Hippocampal formation (tissue), 2 donors: Measurements from ENCODE around the gene ANO8.
A peak's percentile ranks its signal among the peaks of the same experiment; 100 is the strongest.
"Not testable (repeated sequence)": the region's sequence is repeated elsewhere in the genome, so short reads cannot be mapped to it uniquely, and the experiment has no call there.

Experiments
- DNase-seq, 2 donors: peaks; one replicate each; lab custom pipeline; 2025; lab: John Stamatoyannopoulos, UW

The ANO8 gene, protein sequence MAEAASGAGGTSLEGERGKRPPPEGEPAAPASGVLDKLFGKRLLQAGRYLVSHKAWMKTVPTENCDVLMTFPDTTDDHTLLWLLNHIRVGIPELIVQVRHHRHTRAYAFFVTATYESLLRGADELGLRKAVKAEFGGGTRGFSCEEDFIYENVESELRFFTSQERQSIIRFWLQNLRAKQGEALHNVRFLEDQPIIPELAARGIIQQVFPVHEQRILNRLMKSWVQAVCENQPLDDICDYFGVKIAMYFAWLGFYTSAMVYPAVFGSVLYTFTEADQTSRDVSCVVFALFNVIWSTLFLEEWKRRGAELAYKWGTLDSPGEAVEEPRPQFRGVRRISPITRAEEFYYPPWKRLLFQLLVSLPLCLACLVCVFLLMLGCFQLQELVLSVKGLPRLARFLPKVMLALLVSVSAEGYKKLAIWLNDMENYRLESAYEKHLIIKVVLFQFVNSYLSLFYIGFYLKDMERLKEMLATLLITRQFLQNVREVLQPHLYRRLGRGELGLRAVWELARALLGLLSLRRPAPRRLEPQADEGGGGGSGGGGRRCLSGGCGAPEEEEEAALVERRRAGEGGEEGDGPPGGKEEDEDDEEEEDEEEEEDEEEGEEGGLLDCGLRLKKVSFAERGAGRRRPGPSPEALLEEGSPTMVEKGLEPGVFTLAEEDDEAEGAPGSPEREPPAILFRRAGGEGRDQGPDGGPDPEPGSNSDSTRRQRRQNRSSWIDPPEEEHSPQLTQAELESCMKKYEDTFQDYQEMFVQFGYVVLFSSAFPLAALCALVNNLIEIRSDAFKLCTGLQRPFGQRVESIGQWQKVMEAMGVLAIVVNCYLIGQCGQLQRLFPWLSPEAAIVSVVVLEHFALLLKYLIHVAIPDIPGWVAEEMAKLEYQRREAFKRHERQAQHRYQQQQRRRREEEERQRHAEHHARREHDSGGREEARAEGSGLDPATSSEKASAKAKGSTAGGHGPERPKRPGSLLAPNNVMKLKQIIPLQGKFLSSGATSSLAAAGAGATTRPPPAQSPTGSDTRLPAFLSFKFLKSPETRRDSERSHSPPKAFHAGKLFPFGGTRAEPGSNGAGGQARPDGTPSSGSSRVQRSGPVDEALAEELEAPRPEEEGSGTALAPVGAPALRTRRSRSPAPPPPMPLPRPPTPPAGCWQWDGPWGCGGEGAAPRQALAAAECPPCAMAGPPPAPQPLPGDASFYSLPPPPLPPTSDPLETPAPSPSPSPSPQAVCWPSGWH

DNA sequence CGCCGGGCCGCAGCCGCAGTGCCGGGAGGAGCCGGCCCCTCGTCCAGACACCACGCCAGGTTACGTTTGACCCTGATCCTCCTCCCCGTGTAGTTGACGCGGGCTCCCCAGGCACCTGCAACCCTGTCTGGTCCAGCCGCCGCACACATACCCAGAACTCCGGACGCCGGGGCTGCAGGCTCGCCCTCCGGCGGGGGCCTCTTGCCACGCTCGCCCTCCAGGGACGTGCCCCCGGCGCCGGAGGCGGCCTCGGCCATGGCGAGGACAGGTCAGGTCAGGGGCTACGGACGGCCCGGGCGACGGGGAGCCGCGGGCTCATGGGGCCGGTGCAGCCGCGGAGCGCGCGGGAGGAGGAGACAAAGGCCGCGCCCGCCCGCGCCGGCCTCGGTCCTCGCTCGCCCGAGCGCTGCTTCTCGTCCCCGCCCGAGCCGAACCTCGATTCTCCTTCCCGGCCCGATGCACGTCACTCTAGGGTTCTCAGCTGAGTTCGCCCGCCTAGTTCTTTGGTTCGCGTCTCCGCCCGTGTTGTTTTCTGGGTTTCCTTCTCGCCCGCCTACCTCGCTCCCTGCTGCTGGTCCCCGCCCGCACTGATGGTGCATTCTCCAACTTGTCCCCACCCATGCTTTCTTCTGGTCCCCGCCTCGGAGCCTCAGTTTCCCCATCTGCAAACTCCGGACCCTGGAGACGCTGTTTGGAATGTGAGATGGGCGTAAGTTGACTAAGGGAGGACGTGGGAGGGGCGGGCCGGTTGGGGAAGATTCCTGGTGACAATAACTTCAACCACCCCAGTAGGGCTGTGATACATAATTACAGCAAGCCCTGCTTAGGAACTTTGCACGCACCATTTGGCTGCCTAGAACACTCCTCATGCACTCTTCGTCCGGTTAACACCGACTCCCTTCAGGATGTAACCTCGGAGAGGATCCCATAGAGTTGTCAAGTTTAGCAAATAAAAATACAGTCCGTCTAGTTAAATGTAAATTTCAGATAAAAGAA, at the start of gene ANO8:
Gene ANO8 (minus strand): TSS at position 442 of the 996 bp plus-strand sequence. CDS start 185 bp downstream, at position 257.
- DNase-seq = peak; percentile 91 to 96

DNA sequence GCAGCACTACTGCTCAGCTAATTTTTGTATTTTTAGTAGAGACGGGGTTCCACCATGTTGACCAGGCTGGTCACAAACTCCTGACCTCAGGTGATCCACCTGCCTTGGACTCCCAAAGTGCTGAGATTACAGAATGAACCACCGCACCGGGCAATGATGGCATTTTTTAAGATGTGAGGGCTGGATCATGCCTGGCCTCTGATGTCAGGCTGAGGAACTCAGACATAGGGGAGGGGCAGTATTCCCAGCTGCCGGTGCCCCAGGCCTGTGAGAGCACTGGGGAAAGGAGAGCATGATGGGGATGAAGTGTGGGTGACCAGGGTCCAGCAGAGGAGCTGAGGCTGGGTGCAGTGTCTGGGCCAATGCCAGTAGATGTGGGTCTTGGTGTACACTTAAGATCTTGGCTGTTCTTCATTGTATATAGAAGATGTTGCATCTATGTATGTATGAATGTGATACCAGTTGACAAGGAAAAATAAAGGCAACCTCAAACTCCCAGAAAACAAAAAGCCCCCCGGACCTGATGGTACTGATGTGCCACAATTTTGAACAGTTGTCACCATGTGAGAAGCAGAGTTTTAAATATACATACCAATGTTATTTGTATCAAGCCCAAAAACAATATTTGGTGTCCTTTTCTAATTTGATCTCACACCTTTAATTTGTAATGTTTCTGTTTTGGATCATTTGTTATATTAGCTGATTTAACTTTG, 45.9 kb upstream of the ANO8 start:
- no peak for DNase-seq

GRCh38 chr19:17379221-17379631, 44.6 kb upstream of the ANO8 start:
- no peak for DNase-seq

- no peak for DNase-seq
Measured at GRCh38 chr19:17378271-17378670, 43.6 kb upstream of the ANO8 start.

DNA sequence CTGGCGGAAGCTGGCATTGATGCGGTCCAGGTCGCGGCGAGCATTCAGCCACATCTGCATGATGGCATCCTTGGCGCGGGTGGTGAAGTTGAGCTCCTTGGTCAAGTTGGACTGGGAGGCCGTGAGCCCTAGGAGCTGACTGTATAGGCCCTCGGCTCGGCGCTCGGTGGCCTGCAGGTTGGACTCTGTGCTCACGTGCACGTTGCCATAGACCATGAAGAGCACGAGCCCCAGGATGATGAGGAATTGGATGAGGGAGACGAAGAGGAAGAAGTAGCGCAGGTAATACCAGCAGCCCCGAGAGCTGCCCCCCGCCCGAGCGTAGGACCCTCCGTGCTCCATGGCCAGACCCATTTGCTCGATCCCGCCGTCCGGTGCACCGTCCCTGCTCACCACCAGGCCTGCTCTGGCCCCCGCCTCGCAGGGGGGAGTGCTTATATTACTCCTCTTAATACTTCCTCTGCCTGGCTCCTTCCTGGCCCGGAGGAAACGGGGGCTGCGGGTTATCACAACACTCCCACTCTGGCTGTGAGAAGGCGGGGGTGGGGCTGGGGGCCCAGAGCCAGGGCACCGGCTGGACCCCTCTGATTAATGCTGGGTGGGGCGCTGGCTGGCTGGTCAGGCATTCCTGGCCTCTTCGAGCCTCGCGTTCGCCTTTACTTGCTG, 42.4 kb upstream of the ANO8 start, which contains the start of gene PLVAP:
Gene PLVAP (minus strand): TSS at position 408 of the 666 bp plus-strand sequence. CDS start 54 bp downstream, at position 354.
- DNase-seq = no peak

GRCh38 chr19:17370026-17370587, 35.5 kb upstream of the ANO8 start:
- peak in 1 of 2 donors; percentile 13 for DNase-seq

GRCh38 chr19:17365361-17365760, 30.7 kb upstream of the ANO8 start:
- no peak for DNase-seq

GRCh38 chr19:17363852-17364605, 29.4 kb upstream of the ANO8 start:
- not testable (repeated sequence) for DNase-seq

GRCh38 chr19:17359905-17360800, 25.5 kb upstream of the ANO8 start:
- DNase-seq = no peak

GRCh38 chr19:17358395-17358794, 23.7 kb upstream of the ANO8 start:
- no peak for DNase-seq

DNA sequence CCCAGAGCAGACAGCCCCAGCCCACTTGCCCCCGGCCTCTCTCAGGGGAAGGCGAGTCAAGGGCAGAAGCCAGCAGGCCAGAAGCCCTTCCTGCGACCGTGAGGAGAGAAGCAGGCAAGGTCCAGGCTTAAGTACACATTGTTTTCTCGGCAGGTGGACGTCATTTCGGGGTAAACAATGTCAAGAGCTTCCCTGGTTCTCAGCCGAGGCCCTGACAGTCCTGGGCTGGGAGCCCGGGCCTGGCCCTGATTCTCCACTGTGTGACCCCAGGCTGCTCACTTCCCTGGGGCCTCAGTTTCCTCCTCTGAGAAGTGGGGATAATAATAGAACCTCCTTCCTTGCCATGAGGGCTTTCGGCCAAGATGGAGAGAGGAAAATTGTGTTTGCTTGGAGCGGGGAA, 23.1 kb upstream of the ANO8 start:
- no peak for DNase-seq

DNA sequence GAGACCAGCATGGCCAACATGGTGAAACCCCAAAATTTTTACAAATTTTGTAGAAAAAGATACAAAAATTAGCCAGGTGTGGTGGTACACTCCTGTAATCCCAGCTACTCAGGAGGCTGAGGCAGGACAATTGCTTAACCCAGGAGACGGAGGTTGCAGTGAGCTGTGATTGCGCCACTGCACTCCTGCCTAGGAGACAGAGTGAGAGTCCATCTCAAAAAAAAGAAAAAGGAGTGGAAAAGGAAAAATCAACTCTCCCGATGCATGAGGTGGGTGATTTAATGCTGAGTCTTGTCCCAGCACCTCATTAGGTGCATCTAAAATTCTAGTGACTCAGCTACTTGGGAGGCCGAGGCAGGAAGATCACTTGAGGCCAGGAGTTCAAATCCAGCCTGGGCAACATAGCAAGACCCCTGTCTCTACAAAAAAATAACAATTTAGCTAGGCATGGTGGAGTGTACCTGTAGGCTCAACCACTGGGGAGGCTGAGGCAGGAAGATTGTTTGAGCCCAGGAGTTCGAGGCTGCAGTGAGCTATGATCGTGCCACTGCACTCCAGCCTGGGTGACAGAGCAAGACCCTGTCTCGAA, 22.5 kb upstream of the ANO8 start:
- no peak for DNase-seq

GRCh38 chr19:17353386-17353785, 18.7 kb upstream of the ANO8 start:
- DNase-seq = no peak

DNA sequence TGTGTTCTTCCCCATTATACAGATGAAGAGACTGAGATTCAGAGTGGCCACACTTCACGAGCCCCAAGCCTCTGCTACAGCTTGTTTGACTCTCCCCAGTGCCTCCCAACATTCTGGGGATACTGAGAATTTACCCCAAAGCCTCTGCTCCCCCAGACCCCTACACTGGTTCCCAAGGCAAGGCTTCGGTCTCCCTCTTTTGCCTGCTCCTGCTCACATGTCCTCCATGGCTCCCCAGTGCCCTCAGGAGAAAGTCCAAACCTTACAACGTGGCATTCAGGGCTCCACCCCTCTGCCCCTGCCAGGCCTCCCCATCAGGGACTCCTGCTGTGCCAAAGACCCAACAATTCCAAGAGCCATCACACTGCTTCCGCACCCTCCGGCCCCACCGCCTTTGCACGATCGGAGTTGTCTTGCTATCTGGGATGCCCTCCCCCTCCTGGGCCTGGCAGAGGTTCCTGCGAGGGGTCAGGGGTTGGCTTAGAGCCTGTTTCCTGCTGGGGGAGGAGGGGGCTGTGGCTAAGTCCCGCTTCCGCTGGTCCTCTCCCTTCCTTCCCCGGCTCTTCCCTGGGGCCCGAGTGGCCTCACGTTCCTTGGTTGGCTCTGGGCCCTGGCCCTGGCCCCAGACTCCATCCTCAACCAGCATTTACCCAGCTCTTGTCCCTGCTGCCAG, 18.1 kb upstream of the ANO8 start:
- no peak for DNase-seq

DNA sequence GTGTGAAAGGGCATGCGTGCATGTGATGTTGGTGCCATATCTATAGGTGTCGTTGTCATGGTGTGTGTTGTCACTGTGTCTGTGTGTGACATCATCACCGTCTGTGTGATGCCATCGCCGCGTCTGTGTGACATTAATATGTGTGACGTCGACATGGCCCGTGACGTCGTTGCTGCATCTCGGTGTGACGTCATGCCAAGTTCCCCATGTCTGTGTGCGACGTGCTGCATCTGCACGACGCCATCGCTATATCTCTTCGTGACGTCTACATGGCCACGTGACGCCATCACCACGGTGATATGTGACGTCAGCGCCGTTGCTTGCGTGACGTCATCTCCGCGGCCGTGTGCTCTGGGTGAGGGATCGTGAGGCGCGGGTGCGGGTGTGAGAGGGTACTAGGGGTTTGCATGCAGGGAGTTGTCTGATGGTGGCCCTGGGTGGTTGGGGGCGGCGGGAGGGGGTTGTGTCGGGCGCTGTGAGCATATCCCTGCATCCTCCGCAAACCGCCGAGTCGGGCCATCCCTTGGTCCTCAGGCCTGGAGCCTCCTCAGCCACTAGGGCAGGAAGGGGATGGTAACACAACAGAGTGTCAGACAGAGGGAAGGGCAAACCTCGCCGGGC, 17.3 kb upstream of the ANO8 start:
- DNase-seq = no peak

GRCh38 chr19:17348700-17349099, 14.0 kb upstream of the ANO8 start:
- no peak for DNase-seq
